Measurements from ENCODE around the gene SOCS2.

DNA sequence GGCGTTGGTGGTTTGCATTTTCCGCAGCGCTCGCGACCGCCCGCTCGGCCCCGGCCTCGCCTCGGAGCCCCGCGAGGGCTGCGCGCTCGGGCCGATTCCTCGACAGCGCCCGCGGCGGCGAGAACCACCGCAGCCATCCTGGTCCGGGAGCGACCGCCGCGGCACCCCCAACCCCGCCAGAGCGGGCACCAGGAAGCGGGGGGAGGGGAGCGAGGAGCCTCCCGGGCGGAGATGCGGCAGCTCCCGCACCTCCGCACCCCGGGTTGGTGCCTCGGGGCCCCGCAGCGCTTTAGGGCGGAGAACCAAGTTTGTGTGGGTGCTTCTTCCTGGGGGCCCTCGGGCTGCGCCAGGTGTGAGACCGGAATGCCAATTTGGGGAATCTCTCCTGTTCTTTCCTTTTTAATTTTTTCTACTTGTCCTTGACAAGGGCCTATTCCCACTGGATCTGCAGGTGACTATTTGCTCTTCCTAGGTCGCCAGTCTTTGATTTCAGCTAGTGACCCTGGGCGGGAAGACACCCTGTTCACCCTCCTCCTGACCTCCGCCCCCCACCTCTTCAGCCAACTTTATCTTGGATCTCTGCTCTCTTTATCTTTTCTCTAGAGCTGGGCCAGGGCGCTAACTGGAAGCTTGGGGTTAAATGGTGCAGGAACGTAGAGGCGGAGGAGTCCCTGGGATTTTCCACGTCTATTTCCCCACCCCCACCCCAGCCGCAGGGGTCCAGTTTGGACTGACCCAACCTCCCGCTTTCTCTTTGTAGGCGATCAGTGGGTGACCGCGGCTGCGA, at the start of gene SOCS2:
- TF ChIP-seq CBX5 (IDR thresholded peaks at IDR 0.05; ENCODE audit: low read depth) (no peak), EP300 (IDR thresholded peaks at IDR 0.05; ENCODE audit: borderline replicate concordance in 1 of 2, control insufficient read depth in 1 of 2, low read depth in 2 of 2, low read length in 2 of 2) (no peak), NFYA (IDR thresholded peaks at IDR 0.05; ENCODE audit: borderline replicate concordance, low read depth, low read length) (no peak), HDAC2 (IDR thresholded peaks at IDR 0.05) (no peak), TARDBP (IDR thresholded peaks at IDR 0.05; ENCODE audit: borderline replicate concordance) (no peak), RCOR1 (conservative IDR thresholded peaks at IDR 0.05; ENCODE audit: low read depth, low read length) (no peak), PBX3 (IDR thresholded peaks at IDR 0.05; ENCODE audit: insufficient replicate concordance, low read depth, low read length) (no peak), MAX (IDR thresholded peaks at IDR 0.05; ENCODE audit: low read depth, low read length) (no peak)
- TF ChIP-seq, protein P1, sequence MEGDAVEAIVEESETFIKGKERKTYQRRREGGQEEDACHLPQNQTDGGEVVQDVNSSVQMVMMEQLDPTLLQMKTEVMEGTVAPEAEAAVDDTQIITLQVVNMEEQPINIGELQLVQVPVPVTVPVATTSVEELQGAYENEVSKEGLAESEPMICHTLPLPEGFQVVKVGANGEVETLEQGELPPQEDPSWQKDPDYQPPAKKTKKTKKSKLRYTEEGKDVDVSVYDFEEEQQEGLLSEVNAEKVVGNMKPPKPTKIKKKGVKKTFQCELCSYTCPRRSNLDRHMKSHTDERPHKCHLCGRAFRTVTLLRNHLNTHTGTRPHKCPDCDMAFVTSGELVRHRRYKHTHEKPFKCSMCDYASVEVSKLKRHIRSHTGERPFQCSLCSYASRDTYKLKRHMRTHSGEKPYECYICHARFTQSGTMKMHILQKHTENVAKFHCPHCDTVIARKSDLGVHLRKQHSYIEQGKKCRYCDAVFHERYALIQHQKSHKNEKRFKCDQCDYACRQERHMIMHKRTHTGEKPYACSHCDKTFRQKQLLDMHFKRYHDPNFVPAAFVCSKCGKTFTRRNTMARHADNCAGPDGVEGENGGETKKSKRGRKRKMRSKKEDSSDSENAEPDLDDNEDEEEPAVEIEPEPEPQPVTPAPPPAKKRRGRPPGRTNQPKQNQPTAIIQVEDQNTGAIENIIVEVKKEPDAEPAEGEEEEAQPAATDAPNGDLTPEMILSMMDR (IDR thresholded peaks at IDR 0.05 in 2 of 3, conservative IDR thresholded peaks at IDR 0.05 in 1 of 3; ENCODE audit: control insufficient read depth in 2 of 3, extremely low read depth in 1 of 3, insufficient read depth in 1 of 3, low read depth in 3 of 3, low read length in 3 of 3) = no peak
- TF ChIP-seq, protein P2, sequence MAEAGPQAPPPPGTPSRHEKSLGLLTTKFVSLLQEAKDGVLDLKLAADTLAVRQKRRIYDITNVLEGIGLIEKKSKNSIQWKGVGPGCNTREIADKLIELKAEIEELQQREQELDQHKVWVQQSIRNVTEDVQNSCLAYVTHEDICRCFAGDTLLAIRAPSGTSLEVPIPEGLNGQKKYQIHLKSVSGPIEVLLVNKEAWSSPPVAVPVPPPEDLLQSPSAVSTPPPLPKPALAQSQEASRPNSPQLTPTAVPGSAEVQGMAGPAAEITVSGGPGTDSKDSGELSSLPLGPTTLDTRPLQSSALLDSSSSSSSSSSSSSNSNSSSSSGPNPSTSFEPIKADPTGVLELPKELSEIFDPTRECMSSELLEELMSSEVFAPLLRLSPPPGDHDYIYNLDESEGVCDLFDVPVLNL (IDR thresholded peaks at IDR 0.05; ENCODE audit: low read depth, low read length) = no peak

Data from GM12878 (cell line).